Activated CD4-positive, alpha-beta T cell treated with anti-CD3 and anti-CD28 coated beads, Interleukin-2, Interleukin-4, amounts not matched to agents 100 ng/mL and 50 ng/mL, durations not matched to agents 16 hours and 8 hours (primary cell): ENCODE data around the gene PKD1L1.
"Not testable (repeated sequence)": the region's sequence is repeated elsewhere in the genome, so short reads cannot be mapped to it uniquely, and the experiment has no call there.

Experiments used
- DNase-seq: peaks from one replicate; pipeline ENCODE4 v3.0.0-alpha.2; 2020; ENCODE audit warnings: low spot score

The PKD1L1 gene

DNA sequence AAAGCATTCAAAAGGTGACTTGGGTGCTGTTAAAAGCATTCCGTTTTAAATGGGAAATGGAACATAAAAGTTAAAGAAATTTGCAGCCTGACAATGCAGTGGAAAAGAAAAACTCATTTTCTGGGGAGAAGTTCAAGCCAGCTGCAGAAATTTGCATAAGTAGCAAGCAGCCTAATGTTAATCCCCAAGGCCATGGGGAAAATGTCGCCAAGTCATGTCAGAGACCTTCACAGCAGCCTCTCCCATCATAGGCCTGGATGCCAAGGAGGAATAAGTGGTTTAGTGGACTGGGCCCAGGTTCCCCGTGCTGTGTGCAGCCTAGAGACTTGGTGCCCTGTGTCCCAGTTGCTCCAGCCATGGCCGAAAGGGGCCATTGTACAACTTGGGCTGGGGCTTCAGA is 154.2 kb downstream of the PKD1L1 start:
- no peak for DNase-seq

DNA sequence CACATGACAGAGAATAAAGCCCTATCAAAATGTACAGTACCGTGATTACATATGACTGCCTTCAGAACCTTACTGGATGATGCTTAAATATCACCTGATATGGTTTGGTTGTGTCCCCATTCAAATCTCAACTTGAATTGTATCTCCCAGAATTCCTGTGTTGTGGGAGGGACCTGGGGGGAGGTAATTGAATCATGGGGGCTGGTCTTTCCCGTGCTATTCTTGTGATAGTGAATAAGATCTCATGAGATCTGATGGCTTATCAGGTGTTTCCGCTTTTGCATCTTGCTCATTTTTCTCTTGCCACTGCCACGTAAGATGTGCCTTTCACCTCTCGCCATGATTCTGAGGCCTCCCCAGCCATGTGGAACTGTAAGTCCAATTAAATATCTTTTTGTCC is 155.1 kb downstream of the PKD1L1 start:
- DNase-seq = not testable (repeated sequence)

DNA sequence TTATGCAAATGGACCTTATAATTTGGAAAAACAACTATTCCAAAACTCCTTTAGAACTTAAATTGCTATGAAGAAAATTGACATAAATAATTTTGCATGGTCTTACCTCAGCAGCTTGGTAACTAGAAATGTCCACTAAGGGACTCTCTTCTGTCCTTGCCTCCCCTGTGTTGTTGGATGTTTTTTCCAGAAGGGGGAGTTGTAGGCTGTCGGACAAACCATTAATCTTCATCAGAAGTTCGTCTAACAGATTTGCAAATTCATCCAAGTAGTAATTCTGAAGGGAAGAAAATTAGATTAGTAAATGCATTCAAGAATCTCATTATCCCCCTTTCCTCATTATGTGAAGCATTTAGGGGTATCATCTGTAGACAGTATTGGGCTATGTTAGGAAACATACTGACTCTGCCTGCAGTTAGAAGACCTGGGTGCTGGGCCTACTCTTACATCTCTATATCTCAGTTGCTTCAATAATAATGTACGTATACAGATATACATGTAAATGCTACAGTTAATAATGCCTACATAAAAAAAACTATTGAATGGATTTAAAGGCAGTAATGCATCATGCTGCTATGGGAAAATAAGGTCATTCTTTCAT is 155.6 kb downstream of the PKD1L1 start:
- DNase-seq = no peak

DNA sequence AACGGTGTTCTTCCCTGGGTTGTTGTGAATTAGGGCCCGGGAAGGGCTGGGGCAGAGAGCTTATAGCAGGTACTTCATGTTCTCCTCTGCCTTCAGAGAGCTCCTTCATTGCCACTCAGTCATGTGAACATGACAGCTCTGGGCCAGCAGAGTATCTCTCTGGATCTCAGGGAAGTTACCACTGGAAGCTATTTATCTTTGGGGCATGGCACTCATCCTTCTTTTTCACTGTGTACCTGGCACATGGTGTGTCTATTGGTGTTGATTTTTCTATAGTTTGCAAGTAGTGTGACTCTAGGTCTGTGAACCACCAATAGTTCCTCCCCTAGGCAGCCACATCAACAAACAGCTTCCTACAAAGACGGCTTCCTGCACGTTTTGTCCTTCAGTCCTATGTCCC is 156.6 kb downstream of the PKD1L1 start:
- no peak for DNase-seq

DNA sequence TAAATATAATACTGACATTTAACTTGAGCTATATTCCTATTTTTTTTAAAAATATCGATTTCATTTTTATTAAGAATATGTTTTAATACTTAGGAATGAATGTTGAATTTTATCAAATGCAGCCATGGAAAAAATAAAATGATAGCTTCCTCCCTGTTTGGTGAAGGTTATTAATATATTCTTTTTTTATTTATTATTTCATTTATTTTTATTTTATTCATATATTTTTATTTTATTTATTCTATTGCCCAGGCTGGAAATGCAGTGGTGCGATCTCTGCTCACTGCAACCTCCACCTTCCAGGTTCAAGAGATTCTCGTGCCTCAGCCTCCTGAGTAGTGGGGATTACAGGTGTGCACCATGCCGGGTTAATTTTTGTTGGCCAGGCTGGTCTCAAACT is 160.2 kb downstream of the PKD1L1 start:
- no peak for DNase-seq

DNA sequence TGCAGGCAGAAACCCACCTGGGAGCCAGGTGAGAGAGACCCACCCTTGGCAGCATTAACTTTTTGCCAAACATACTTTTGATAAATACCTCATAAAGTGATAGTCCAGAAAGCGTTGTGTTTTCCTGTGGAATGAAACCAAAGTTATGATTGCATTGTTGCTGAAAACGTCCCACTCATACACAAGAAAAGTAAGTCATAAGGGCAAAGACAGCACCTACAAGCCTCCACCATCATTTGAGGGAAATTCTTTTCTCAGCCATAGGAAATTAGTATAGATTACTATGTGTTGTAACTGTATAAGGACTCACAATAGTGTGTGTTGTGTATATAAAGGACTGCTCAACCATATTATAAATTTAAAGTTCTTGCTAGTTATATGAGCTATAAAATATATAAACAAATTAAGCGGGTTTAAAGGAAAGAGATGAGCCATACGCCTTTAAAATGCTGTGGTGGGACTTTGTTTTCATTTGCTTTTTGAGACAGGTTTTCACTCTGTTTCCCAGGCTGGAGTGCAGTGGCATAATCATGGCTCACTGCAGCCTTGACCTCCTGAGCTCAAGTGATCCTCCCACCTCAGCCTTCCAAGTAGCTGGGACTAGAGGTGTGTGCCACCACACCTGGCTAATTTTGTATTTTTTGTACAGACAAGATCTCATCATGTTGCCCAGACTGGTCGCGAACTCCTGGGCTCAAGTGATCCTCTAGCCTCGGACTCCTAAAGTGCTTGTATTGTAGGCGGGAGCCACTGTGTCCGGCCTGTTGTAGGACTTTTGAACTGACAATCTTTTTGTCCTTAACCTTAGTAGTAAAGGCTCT is 160.8 kb downstream of the PKD1L1 start:
- no peak for DNase-seq

DNA sequence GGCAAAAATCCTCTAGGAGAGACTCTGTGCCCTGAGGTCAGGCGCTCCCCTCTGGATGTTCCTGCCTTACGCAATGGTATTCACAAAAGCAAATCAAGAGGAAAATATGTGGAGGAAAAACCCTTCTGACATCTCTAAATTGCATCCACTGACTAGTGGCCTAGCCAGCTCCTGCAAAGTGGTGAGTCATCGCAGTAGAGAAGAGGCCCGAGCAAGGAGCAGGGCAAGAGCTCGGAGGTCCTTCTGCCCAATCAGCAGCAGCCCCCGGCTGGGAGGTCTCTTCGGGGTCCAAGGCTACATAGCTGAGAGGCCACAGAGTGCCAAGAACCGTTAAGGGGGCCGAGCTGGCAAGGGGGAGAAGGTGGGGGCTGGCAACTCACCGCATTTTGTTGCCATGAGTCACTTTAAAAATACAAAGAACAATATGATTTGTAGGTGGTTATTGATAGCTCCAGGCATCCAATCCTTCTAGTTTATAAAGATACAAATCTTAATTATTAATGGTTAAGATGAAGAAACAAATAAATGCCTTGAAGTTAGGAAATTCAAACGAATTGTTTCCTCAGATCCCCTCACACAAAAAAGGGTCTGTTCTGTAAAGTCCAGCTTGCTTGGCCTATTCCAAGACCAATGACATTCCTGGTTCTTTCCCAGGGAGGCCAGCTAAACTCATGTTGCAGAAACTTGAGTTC is 161.6 kb downstream of the PKD1L1 start:
- DNase-seq = no peak

DNA sequence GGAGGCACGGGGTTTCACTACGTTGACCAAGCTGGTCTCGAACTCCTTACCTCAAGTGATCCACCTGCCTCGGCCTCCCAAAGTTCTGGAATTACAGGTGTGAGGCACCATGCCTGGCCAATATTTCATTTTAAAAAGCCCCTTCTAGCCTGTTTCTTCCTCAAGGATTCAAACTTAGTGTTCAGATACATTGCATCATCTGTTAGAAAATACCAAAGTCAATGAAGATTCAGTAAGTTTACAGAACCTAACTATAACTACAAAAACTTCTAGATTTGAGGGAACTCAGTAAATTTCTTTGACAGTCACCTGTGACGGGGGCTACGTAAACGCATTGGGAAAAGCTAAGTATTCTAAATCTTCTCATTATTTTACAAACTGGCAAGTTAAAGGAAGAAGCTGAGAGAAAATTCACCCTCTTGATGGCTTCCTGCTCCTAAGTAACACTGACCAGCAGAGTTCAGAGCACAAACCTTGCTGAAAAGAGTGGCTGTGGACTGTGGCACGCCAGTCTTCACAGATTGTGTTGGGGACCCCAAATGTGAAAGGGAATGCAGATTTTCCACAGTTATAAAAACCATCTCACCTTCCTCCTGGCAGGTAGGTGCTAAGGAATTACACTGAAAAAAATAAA is 162.2 kb downstream of the PKD1L1 start:
- no peak for DNase-seq

DNA sequence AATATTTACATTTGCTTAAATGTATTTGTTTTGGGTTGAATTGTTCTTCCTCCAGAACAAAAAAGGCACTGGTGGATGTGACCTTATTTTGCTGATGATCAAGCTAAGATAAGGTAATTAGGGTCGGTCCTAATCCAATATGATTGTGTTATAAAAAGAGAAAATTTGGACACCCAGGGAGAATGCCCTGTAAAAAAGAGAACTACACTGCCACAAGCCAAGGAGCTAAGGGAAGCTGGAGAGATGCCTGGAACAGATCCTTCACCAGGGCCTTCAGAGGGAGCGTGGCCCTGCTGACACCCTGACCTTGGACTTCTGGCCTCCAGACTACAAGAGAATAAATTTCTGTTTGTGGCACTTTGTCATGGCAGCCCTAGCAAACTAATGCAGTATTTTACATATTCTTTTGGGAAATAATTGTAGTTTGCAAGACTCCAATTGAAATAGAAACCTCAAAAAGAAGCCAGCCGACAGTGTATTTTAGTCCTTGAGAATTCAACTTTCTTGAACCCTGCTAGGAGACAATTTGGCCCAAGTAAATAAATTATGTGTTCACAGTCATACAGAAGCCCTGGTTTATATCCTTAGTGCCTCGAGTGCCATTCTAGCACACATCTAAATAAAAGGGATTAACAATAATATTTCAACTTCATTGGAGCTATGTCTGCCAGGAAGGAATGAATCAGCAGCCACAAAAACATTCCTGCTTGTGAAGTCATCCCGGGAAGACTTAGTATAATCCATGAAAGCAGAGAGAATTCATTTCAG is 164.6 kb downstream of the PKD1L1 start:
- DNase-seq = no peak

DNA sequence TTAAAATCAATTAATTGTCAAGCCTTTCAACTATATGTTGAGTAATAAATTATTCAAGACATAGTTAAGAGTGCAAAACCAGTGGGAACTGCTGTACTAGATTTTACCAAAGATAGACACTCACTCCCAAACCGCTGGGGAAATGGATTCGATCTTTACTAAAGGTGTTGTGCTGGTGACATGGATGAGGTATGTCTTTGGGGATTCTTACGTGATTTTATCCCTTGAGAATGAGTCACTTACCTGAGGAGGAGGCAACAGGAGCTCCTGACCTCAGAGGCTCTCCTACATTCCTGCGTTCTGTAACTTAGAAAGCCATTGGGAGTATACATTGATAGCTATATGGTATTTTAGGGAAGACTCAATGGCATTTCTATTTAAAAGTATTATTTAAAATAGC is 165.5 kb downstream of the PKD1L1 start:
- DNase-seq = no peak

DNA sequence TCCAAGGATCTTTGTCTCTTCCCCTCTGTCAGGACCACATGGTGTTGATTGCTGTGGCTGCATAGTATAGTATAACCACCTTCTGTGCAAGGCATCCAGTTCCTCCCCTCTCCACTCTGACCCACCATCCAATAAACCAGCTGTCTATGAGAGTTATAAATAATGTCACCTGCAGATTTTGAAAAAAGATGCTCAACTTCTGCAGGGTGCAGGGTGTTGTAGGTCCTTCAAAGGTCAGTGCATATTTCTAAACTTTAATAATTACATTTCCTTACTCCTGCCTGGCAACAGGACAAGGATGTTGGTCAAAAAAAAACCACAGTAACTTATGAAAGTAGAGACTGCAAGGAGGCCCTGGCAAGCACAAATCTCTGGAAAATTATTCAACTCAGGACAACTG is 166.2 kb downstream of the PKD1L1 start:
- no peak for DNase-seq

DNA sequence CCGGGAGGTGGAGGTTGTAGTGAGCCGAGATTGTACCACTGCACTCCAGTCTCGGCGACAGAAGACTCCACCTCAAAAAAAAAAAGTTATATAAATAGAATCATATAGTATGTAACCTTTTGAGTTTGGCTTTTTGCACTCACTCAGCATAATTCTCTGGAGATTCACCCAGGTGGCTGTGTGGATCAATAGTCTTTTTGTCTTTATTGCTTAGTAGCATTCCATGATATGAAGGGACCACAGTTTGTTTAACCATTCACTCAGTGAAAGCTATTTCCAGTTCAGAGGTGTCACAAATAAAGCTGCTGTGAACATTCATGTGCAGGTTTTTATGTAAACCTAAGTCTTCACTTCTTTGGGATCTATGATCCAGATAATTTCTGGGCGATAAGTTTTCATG is 167.7 kb downstream of the PKD1L1 start:
- no peak for DNase-seq

DNA sequence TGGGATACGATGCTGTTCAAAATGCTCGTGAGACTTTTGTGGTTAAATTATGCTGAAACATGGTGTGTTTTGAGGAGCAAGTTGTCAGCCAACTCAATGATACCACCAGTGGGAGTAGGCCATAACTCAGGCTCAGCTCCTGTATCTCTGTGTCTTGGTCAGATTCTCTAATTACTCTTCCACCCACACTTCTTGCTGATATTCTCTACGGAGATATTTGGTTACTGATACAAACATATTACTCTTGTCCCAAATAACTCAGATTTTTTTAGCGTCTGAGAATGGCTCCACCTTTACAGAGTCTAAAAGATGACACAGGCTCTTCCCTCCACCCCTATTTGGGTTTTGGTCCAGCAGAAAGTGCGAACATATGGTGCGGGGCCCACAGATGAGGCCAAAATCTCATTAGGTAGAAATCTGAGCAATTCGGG is 168.9 kb downstream of the PKD1L1 start:
- DNase-seq = no peak

DNA sequence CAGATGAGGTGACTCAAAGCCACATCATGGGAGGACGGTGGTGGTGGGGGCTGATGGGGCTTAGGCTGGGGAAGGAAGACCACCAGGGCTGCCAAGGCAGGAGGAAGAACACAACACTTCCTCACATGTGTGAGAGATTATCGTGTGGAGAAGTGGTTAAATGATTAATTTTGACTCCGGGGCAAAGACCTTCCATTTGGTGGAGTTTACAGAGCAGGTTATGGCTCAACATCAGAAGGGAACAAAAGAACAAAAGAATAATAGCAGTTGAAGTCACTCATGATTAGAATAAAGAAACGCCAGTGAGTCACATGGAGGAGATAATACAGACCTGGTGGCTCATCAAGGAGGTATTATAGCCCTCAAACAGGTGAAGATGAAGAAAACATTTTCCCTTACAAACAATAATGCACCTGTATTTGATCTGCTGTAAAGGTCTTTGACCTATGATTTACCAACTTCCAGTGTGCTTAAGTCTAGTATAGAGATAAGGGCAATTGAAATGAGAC is 170.1 kb downstream of the PKD1L1 start:
- no peak for DNase-seq

DNA sequence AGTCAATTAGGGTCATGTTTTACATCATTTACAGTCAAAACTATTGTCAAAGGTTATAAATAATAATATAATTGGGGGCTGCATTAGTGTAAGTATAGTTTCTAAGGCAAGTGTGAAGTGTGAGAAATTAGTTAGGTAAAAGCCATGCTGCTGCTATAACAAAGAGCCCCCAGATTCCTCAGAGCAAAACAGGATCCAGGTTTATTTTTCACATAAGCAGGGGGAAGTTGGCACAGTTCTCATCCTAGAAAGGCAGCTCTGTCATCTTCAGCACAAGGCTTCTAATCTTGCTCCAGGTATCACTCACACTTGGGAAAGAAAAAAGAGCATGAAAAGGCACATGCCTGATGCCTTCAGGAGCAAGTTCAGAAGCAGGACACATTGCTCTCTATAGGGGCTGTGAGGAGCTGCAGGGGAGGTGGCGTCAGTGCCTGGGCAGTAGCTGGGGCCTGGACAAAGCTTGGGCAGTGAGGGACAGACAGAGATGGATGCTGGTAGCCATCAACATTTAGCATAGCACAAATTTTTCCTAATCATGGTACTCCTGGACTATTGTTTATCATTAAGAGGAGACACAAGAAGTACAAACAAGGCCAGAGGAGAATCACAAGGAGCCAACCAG is 170.6 kb downstream of the PKD1L1 start:
- no peak for DNase-seq

DNA sequence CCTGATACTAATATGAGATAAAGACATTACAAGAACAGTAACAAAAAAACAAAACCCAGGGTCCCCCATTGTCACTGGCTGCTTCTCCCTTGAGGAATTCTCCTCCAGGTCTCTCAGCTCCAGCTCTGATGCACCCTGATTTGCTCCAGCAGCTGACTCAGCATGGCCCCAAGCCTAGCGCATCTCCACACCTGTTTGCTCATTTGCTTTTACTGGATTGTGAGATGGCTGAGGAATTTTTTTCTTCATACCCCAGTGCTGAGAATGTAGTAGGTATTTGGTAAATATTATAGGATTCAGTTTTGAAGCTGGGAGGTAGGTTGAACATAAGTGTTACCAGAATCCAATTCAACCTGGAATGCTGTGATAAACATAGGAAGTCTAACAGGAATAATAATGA is 171.9 kb downstream of the PKD1L1 start:
- no peak for DNase-seq

DNA sequence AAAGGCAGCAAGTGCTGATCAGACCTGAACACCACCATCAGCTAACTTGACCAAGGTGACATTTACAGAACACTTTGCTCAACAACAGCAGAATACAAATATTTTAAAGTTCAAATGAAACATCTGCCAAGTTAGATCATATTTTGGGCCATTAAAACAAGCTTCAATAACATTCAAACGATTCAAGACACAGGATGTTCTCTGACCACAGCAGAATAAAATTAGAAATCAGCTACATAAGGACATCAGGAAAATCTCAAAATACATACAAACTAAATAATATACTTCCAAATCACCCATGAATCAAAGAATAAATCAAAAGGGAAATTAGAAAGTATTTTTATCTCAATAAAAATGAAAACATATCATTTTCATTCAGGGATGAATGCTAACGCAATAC is 173.0 kb downstream of the PKD1L1 start:
- no peak for DNase-seq

DNA sequence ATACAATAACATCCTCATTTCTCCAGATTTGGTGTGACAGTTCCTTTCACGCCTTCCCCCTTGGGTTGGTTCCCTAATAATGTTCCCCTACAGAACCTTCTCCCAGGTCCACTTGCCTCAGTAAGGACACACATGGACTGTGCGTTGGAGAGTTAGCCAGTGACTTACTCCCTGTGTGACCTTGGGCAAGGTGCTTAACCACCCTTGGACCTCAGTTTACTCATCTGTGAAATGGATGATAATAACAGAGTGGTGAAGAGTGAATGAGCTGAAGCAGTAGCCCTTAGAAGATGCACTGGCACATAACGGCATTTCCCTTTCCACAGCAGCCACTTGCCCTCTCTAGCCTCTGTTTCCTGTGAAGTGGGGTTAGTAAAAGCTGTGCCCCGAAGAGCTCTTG is 175.8 kb downstream of the PKD1L1 start:
- no peak for DNase-seq

DNA sequence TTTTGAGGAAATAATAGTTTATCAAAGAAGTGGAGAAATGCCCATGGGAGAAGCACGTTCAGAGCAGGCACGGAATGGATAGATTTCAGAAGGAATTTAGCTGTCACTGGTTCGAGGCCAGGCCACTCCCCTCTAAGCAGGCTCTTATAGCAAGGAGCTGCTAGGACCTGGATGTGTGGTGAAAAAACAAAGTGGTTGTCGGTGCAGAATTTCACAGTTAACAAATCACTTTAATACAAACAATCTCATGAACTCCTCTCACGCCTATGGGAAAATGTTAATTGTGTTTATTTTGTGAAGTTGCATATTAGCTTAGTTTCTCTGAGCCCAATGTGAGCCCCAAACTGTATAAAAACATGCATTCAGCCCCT is 176.3 kb downstream of the PKD1L1 start:
- no peak for DNase-seq

DNA sequence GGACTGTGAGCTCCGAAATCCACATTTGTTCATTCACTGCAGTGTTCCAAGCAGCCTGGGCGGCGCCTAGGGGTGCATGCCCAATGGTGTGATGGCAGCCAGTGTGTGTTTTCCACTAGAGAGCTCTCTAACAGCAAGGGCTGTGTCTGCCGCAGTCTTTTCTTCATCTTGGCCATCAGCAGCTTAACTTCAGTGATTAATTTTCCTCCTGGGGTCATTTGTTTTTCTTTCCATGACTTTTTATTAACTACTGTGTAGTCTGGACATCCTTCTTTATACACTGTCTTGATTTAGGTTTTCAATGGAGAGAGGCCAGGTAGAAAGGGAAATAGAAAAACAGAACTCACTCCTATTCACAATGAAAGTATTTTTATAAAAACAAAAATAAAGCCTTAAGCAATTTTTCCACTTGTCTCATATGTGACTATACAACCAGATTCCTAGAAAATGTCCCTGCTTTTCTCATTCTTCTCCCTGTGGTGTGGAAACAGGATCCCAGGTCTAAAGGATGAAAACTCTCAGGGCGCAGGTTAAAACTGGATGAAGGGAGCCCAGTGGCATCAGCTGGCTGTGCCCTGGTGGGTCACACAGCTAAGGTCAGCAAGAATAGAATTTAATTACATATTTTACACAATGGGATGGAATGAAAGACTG is 176.8 kb downstream of the PKD1L1 start:
- DNase-seq = no peak

DNA sequence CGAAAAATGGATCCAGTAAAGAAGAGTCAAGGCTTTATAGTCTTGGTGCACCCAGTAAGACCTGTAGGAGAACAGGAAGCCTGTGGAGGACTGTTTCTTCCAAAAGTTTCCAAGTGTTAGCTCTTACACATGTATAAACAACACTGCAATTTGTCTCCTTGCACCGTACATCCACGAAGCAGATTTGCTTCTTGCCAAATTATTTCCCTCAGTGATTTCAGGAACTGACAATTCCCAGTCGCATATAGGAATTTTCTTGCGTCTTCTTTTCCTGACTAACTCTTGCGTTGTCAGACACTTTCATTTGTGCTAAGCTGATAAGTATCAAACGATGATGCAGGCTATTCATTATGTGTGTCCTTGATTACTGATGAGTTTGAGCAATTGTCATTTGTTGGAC is 182.1 kb downstream of the PKD1L1 start:
- DNase-seq = no peak
